Measurements from ENCODE around the gene SCNN1B.

Gene SCNN1B

GRCh38 chr16:23424292-23424958, 122.3 kb downstream of the SCNN1B start:
- no peak overlapping the region for H3K4me3 ChIP-seq (replicated peaks; ENCODE audit: low read depth, low read length)
- DNase-seq (ENCODE audit: low read depth), result no peak
- TF ChIP-seq CTCF (IDR thresholded peaks at IDR 0.05; ENCODE audit: low read length, missing control alignments), result no peak

- no peak overlapping the region for H3K4me3 ChIP-seq (replicated peaks; ENCODE audit: low read depth, low read length)
- TF ChIP-seq CTCF (IDR thresholded peaks at IDR 0.05; ENCODE audit: low read length, missing control alignments), result no peak
- no peak for DNase-seq (ENCODE audit: low read depth)
Observed at GRCh38 chr16:23428351-23428750, 126.2 kb downstream of the SCNN1B start.
